HCT116 (cell line): ENCODE results near the gene TPRG1. TPM values are rescaled to one million over a fixed set of nuclear protein-coding genes. Genes with fewer than 3 reads are reported as not detected.

Source experiments
- ATAC-seq: fragments of 200-7000 bp; cut with Tn5 transposase; 2 replicates; pipeline ENCODE4 v1.9.1; 2020; ENCODE audit warnings: mild to moderate bottlenecking, moderate library complexity
- BruUV-seq: library from RNA; stranded (reverse); fragments of 400-500 nt; replicated peaks from 2 replicates; lab custom pipeline; 2021; lab: Mats Ljungman, UMichigan
- CTCF ChIA-PET: fragments of 300-600 bp; sonication (Branson Sonifier 250); formaldehyde crosslinking; loops from one replicate; lab custom pipeline; 2021; ENCODE audit warnings: antibody characterized with exemption; lab: Charles Lee
- POLR2A ChIA-PET: fragments of 300-600, 350-600 bp; sonication (Branson Sonifier 250); formaldehyde crosslinking; loops from one replicate; lab custom pipeline; 2021; ENCODE audit warnings: antibody characterized with exemption; lab: Charles Lee
- RAD21 ChIA-PET, 2 experiments: fragments of 300-600 bp; sonication (Branson Sonifier 250); formaldehyde crosslinking; loops; one replicate each; lab custom pipeline; 2023; ENCODE audit warnings: low total read pairs in 2 of 2; ENCODE audit not compliant: uncharacterized antibody in 2 of 2, unreplicated experiment in 2 of 2, low non-redundant PET in 1 of 2; lab: Charles Lee
- DNase-seq: peaks from one replicate; pipeline ENCODE4 v3.0.0-alpha.2; 2010; ENCODE audit warnings: low read depth, low spot score
- H2AFZ ChIP-seq: fragments of 200-600 bp; shearing (Covaris generic), sonication (generic); 2 replicates; pipeline ENCODE4 v1.6.1; 2017; ENCODE audit warnings: low read depth, mixed run types, mixed read lengths, antibody characterized with exemption, low read length; ENCODE audit not compliant: poor library complexity, severe bottlenecking
- H3K27ac ChIP-seq: 2 replicates; pipeline ENCODE4 v1.5.1; 2012; ENCODE audit warnings: low read depth, low read length
- H3K27me3 ChIP-seq: fragments of 200-600 bp; sonication (generic); 2 replicates; pipeline ENCODE4 v1.6.1; 2016; ENCODE audit warnings: mixed run types, low read length, mixed read lengths; ENCODE audit not compliant: insufficient read depth
- H3K36me3 ChIP-seq, 2 experiments: fragments of 200-500 bp in 1 of 2; fragments of 200-600 bp in 1 of 2; sonication (Bioruptor generic) in 1 of 2; sonication (generic) in 1 of 2; 2 replicates each; pipeline versions ENCODE4 v1.5.1 to v1.6.1; 2014 to 2016; ENCODE audit warnings: low read length in 2 of 2, inconsistent platforms in 1 of 2, mixed read lengths in 1 of 2, mixed run types in 1 of 2; ENCODE audit not compliant: insufficient read depth in 2 of 2, control insufficient read depth in 1 of 2
- H3K4me1 ChIP-seq, 2 experiments: fragments of 200-600 bp in 1 of 2; sonication (generic) in 1 of 2; 2 replicates each; pipeline versions ENCODE4 v1.5.1 to v1.6.1; 2012 to 2017; ENCODE audit warnings: low read length in 2 of 2, inconsistent platforms in 1 of 2, mild to moderate bottlenecking in 1 of 2, mixed read lengths in 1 of 2, mixed run types in 1 of 2, moderate library complexity in 1 of 2; ENCODE audit not compliant: insufficient read depth in 2 of 2, control insufficient read depth in 1 of 2
- H3K4me2 ChIP-seq: fragments of 200-600 bp; sonication (generic); 2 replicates; pipeline ENCODE4 v1.6.1; 2017; ENCODE audit warnings: mixed run types, low read length, mixed read lengths
- H3K4me3 ChIP-seq, 2 experiments: fragments of 200-600 bp in 1 of 2; sonication (generic) in 1 of 2; replicated peaks in 1 of 2; 2 replicates each; pipeline ENCODE4 v1.5.1; 2011 to 2016; ENCODE audit warnings: low read length in 2 of 2, control low read depth in 1 of 2, low read depth in 1 of 2, mild to moderate bottlenecking in 1 of 2, mixed read lengths in 1 of 2, mixed run types in 1 of 2
- H3K79me2 ChIP-seq: fragments of 200-600 bp; sonication (generic); 2 replicates; pipeline ENCODE4 v1.6.1; 2017; ENCODE audit warnings: mild to moderate bottlenecking, mixed run types, low read length, moderate library complexity, mixed read lengths; ENCODE audit not compliant: insufficient read depth
- H3K9ac ChIP-seq: fragments of 200-600 bp; sonication (generic); 2 replicates; pipeline ENCODE4 v1.6.1; 2016; ENCODE audit warnings: low read length, mixed read lengths
- H3K9me2 ChIP-seq: fragments of 200-600 bp; sonication (generic), shearing (Covaris generic); 2 replicates; pipeline ENCODE4 v1.6.1; 2017; ENCODE audit warnings: mixed run types, mild to moderate bottlenecking, moderate library complexity; ENCODE audit not compliant: insufficient read depth
- H3K9me3 ChIP-seq, 2 experiments: fragments of 200-500 bp in 1 of 2; fragments of 200-600 bp in 1 of 2; sonication (Bioruptor generic) in 1 of 2; sonication (generic) in 1 of 2; 2 replicates each; pipeline ENCODE4 v1.6.1; 2014 to 2017; ENCODE audit warnings: low read length in 2 of 2, mixed read lengths in 2 of 2, inconsistent platforms in 1 of 2, low read depth in 1 of 2, mild to moderate bottlenecking in 1 of 2, mixed run types in 1 of 2, moderate library complexity in 1 of 2; ENCODE audit not compliant: control insufficient read depth in 1 of 2, insufficient read depth in 1 of 2
- H4K20me1 ChIP-seq: fragments of 200-600 bp; sonication (generic), shearing (Covaris generic); 2 replicates; pipeline ENCODE4 v1.6.1; 2017; ENCODE audit warnings: mixed run types, mild to moderate bottlenecking, moderate library complexity; ENCODE audit not compliant: insufficient read depth
- CBX3 ChIP-seq: IDR thresholded peaks from 2 replicates; pipeline ENCODE4 v1.6.1; 2012; ENCODE audit warnings: low read depth
- ELF1 ChIP-seq: IDR thresholded peaks from 2 replicates; pipeline ENCODE4 v1.6.1; 2012; ENCODE audit warnings: low read depth, borderline replicate concordance
- FOSL1 ChIP-seq: IDR thresholded peaks from 2 replicates; pipeline ENCODE4 v1.6.1; 2012; ENCODE audit warnings: low read depth
- JUND ChIP-seq: IDR thresholded peaks from 2 replicates; pipeline ENCODE4 v1.6.1; 2012
- POLR2A ChIP-seq: IDR thresholded peaks from 2 replicates; pipeline ENCODE4 v1.7.0; 2011; ENCODE audit warnings: borderline replicate concordance; ENCODE audit not compliant: insufficient read depth, insufficient read length; ENCODE audit errors: extremely low read depth
- POLR2AphosphoS5 ChIP-seq: IDR thresholded peaks from 2 replicates; pipeline ENCODE4 v1.6.1; 2011; ENCODE audit warnings: mild to moderate bottlenecking, low read depth, low read length, moderate library complexity
- TCF7L2 ChIP-seq: IDR thresholded peaks from 2 replicates; pipeline ENCODE4 v1.7.0; 2011; ENCODE audit warnings: borderline replicate concordance, inconsistent platforms; ENCODE audit not compliant: insufficient read depth, insufficient read length; ENCODE audit errors: extremely low read depth
- YY1 ChIP-seq: IDR thresholded peaks from 2 replicates; pipeline ENCODE4 v1.6.1; 2011; ENCODE audit warnings: low read length, low read depth, moderate library complexity, mild to moderate bottlenecking; ENCODE audit not compliant: insufficient replicate concordance; ENCODE audit errors: extremely low read depth
- ZFX ChIP-seq: fragments of 450-650 bp; IDR thresholded peaks from 2 replicates; pipeline ENCODE4 v1.6.1; 2017
- intact Hi-C: fragments of 100-400 bp; cut with micrococcal nuclease; formaldehyde crosslinking; loops from 2 replicates; pipeline ENCODE4 v1.10.0; 2022
- total RNA-seq: library from RNA; stranded (reverse); gene quantifications from one replicate; pipeline ENCODE4 v1.2.1, GENCODE V29; 2021; ENCODE audit not compliant: unreplicated experiment
- TF ChIP-seq, protein P1 (sequence below): IDR thresholded peaks from 2 replicates; pipeline ENCODE4 v1.6.1; 2011; ENCODE audit warnings: mild to moderate bottlenecking, low read length, moderate library complexity; ENCODE audit not compliant: insufficient replicate concordance; ENCODE audit errors: extremely low read depth
- TF ChIP-seq, protein P2 (sequence below), 3 experiments: fragments of 200-600 bp in 1 of 3; sonication (generic) in 1 of 3; IDR thresholded peaks in 2 of 3; conservative IDR thresholded peaks in 1 of 3; 2 replicates each; pipeline ENCODE4 v1.5.1; 2012 to 2017; ENCODE audit warnings: low read depth in 2 of 3, low read length in 2 of 3, antibody characterized with exemption in 1 of 3, borderline replicate concordance in 1 of 3, control low read depth in 1 of 3, mild to moderate bottlenecking in 1 of 3, mixed read lengths in 1 of 3, mixed run types in 1 of 3, moderate library complexity in 1 of 3; ENCODE audit not compliant: insufficient read depth in 1 of 3

The TPRG1 gene
- total RNA-seq, 1 experiment from 2014 or later, result 2.8 TPM

DNA sequence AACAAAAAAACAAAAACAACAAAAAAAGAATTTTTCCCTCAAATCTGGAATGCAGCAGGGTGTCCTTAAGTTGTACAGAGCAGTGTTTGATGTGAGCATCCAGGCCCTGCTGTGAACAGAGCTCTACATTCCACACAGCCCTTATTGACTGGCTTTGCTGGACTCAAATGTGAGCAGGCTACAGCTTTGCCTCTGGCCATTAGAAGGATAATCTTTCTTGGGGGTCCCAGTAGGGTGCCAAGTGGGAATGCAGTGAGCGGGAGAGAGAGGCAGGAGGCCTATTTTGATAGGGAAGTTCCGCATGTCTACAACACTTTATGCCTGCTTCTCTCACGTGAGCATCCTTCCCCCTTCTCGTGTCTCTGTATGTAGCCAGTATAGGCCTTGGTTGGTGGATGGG lies 34.4 kb upstream of the TPRG1 start:
- POLR2A ChIA-PET, result no interaction called here
- Histone ChIP-seq H3K4me3 (no peak overlapping the region), H3K9me2 (no peaks in the 10 kb centered on the region), H3K4me1 (peaks cover 11 to 12% of the 10 kb centered on the region in 2 experiments), H4K20me1 (no peaks in the 10 kb centered on the region), H3K27ac (no peak overlapping the region), H2AFZ (no peak overlapping the region), H3K79me2 (no peaks in the 10 kb centered on the region), H3K27me3 (no peaks in the 10 kb centered on the region), H3K9me3 (no peaks in the 10 kb centered on the region), H3K9ac (no peak overlapping the region), H3K36me3 (no peaks in the 10 kb centered on the region), H3K4me2 (no peak overlapping the region)
- intact Hi-C loops, result no loop called here
- no TSS peak for BruUV-seq
- ATAC-seq (no peak), DNase-seq (no peak)
- RAD21 ChIA-PET, result no interaction called here
- TF ChIP-seq ZFX (no peak), POLR2A (no peak), JUND (no peak)
- TF ChIP-seq, protein P1, sequence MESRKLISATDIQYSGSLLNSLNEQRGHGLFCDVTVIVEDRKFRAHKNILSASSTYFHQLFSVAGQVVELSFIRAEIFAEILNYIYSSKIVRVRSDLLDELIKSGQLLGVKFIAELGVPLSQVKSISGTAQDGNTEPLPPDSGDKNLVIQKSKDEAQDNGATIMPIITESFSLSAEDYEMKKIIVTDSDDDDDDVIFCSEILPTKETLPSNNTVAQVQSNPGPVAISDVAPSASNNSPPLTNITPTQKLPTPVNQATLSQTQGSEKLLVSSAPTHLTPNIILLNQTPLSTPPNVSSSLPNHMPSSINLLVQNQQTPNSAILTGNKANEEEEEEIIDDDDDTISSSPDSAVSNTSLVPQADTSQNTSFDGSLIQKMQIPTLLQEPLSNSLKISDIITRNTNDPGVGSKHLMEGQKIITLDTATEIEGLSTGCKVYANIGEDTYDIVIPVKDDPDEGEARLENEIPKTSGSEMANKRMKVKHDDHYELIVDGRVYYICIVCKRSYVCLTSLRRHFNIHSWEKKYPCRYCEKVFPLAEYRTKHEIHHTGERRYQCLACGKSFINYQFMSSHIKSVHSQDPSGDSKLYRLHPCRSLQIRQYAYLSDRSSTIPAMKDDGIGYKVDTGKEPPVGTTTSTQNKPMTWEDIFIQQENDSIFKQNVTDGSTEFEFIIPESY, result no peak
- CTCF ChIA-PET, result no interaction called here

DNA sequence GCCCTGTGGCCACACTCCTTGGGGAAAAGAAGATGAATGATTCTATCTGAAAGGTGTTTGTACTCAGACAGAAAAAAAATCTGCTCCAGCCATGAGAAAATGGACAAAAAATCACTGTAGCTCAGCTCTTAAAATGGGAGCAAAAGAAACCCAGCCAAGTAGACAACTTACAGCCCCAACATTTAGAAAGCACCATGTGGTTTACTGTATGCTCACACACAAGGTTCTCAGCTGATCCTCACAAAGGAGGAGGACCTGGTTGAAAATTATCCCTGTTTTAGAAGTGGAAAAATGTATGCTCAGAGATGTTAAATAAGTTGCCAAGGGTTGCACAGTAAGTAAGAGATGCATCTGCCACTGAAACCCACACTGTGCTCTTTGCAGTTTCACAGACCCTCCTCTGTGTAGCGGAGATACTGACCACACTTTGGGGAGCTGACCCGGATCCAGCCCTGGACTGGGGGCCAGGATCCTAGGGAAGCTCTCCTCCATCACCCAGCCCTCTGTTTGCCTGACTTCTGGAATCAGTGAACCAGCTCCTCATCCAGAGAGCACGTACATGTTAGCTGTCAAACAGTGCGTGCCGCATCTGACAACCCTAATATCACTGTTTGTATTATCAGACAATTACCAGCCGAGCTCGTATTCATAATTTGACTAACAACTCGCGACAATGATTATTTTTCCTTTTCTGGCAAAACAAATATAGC lies 32.7 kb upstream of the TPRG1 start:
- intact Hi-C loops, result no loop called here
- 0 out of 4 replicates have a peak, but pooled peaks cover 0 to 3% of the 10 kb centered on the region in 2 experiments for H3K4me1 ChIP-seq
- no peaks in the 10 kb centered on the region for H3K27me3 ChIP-seq
- H3K9me2 ChIP-seq, result no peaks in the 10 kb centered on the region
- H3K4me3 ChIP-seq, result no peak overlapping the region
- ChIA-PET RAD21 (no interaction called here), POLR2A (no interaction called here), CTCF (no interaction called here)
- BruUV-seq, result no TSS peak
- no peak for ATAC-seq
- H3K36me3 ChIP-seq, result no peaks in the 10 kb centered on the region
- no peaks in the 10 kb centered on the region for H4K20me1 ChIP-seq
- H3K9ac ChIP-seq, result no peak overlapping the region
- DNase-seq, result no peak
- H2AFZ ChIP-seq, result no peak overlapping the region
- no peaks in the 10 kb centered on the region for H3K9me3 ChIP-seq
- no peak overlapping the region for H3K4me2 ChIP-seq
- no peak overlapping the region for H3K27ac ChIP-seq
- no peaks in the 10 kb centered on the region for H3K79me2 ChIP-seq
- no peak for TF ChIP-seq FOSL1
- no peak for TF ChIP-seq YY1
- no peak for TF ChIP-seq CBX3
- TF ChIP-seq POLR2A, result no peak
- TF ChIP-seq, protein P2, sequence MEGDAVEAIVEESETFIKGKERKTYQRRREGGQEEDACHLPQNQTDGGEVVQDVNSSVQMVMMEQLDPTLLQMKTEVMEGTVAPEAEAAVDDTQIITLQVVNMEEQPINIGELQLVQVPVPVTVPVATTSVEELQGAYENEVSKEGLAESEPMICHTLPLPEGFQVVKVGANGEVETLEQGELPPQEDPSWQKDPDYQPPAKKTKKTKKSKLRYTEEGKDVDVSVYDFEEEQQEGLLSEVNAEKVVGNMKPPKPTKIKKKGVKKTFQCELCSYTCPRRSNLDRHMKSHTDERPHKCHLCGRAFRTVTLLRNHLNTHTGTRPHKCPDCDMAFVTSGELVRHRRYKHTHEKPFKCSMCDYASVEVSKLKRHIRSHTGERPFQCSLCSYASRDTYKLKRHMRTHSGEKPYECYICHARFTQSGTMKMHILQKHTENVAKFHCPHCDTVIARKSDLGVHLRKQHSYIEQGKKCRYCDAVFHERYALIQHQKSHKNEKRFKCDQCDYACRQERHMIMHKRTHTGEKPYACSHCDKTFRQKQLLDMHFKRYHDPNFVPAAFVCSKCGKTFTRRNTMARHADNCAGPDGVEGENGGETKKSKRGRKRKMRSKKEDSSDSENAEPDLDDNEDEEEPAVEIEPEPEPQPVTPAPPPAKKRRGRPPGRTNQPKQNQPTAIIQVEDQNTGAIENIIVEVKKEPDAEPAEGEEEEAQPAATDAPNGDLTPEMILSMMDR (IDR thresholded peaks at IDR 0.05 in 2 of 3, conservative IDR thresholded peaks at IDR 0.05 in 1 of 3; ENCODE audit: borderline replicate concordance in 1 of 3, insufficient read depth in 1 of 3, low read depth in 2 of 3, low read length in 2 of 3), result no peak
- TF ChIP-seq JUND, result no peak
- TF ChIP-seq ELF1, result no peak
- TF ChIP-seq, protein P1, result no peak
- no peak for TF ChIP-seq POLR2AphosphoS5
- TF ChIP-seq TCF7L2, result no peak
